ACC112 (cell line): ENCODE measurements around the gene NPIPA2.
"Not testable (repeated sequence)": the region's sequence is repeated elsewhere in the genome, so short reads cannot be mapped to it uniquely, and the experiment has no call there.

Source experiments
- H2AFZ ChIP-seq: fragments of 200-600 bp; sonication (generic); one replicate; pipeline ENCODE4 v1.6.0; 2017; ENCODE audit warnings: antibody characterized with exemption, low read length; ENCODE audit not compliant: unreplicated experiment
- H3K27ac ChIP-seq: fragments of 200-600 bp; sonication (generic); 2 replicates; pipeline ENCODE4 v1.5.1; 2014; ENCODE audit warnings: low read depth, mild to moderate bottlenecking, antibody characterized with exemption, low read length, moderate library complexity
- H3K27me3 ChIP-seq: fragments of 200-600 bp; sonication (generic); 2 replicates; pipeline ENCODE4 v1.6.1; 2014; ENCODE audit warnings: mild to moderate bottlenecking, antibody characterized with exemption, low read length, moderate library complexity, mixed read lengths; ENCODE audit not compliant: insufficient read depth
- H3K36me3 ChIP-seq: fragments of 200-600 bp; sonication (generic); 2 replicates; pipeline ENCODE4 v1.6.1; 2016; ENCODE audit warnings: mild to moderate bottlenecking, antibody characterized with exemption, low read length, moderate library complexity, mixed read lengths; ENCODE audit not compliant: insufficient read depth
- H3K4me1 ChIP-seq: fragments of 200-600 bp; sonication (generic); one replicate; pipeline ENCODE4 v1.6.1; 2016; ENCODE audit warnings: low read length, mixed read lengths; ENCODE audit not compliant: insufficient read depth, unreplicated experiment, control insufficient read depth
- H3K4me3 ChIP-seq: fragments of 200-600 bp; sonication (generic); 2 replicates; pipeline ENCODE4 v1.5.1; 2014; ENCODE audit warnings: mild to moderate bottlenecking, low read depth, low read length
- H3K79me2 ChIP-seq: fragments of 200-600 bp; sonication (generic); one replicate; pipeline ENCODE4 v1.6.0; 2016; ENCODE audit warnings: low read length; ENCODE audit not compliant: control insufficient read depth, unreplicated experiment, insufficient read depth

NPIPA2 gene

DNA sequence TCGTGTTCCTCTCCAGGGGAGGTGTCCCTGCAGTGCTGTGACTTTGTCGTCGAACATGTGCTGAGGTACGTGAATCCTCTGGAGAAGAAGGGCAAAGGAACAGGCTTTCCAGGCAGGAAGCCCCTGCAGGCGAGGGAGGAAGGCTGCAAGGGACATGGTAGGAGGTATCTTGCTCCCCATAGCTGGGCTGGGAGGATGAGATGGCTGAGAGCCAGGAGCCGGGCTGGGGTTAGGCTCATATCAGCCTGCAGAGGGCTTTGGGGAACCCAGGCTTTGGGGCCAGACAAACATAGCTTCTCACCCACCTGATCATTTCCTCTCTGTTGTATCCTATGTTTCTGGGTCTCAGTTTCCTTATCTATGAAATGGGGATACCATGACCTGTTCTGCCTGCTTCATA, 34.4 kb downstream of the NPIPA2 start:
- H3K27ac ChIP-seq, H2AFZ ChIP-seq, H3K27me3 ChIP-seq, H3K4me1 ChIP-seq, H3K79me2 ChIP-seq, H3K4me3 ChIP-seq, H3K36me3 ChIP-seq: not testable (repeated sequence)

DNA sequence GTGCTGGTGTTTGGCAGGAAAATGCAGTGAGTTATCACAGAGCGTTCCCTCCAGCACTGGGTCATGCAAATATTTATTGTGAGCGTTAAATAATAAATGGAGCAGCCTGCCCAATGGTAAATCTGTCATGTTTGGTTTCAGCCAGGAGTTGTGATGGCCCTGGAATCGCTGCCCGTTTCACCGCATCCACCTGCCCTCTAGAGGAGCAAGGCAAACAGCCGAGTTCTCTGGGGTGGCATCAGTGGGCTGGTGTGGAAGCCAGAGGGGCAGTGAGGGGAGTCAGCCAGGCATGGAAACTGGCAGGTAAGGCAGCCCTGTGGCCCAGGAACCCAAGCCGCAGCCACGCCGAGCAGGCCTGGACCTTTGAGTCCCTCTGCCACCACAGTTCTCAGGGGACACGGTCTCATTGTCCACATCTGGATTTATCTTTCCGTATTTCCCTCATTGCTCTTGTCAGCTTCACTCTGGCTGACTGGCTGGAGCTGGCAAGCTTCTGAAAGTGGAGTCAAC, 37.1 kb downstream of the NPIPA2 start:
- H3K79me2 ChIP-seq, H3K27ac ChIP-seq, H3K36me3 ChIP-seq, H3K4me3 ChIP-seq, H3K27me3 ChIP-seq, H2AFZ ChIP-seq, H3K4me1 ChIP-seq: not testable (repeated sequence)

DNA sequence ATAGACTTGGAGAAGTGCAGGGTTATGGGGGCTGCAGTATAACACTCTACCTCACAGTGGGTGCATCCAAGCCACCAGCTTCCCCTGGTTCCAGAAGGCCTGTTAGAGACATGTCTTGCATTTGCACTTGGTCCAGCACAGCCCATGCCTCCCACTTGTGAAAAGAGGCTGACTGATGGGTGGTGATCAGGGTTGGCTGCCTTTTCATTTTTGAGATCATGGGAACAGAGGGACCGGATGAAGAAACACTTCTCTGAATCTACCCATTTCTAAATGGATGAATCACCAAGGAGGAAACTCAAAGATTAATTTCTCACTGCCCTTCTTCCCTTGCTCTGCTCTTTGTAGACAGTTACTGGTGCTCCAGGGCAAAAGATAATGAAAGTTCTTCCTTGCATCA, 43.8 kb downstream of the NPIPA2 start:
- not testable (repeated sequence) for H3K36me3 ChIP-seq, H3K27me3 ChIP-seq, H3K27ac ChIP-seq, H3K79me2 ChIP-seq, H3K4me1 ChIP-seq, H2AFZ ChIP-seq, H3K4me3 ChIP-seq

DNA sequence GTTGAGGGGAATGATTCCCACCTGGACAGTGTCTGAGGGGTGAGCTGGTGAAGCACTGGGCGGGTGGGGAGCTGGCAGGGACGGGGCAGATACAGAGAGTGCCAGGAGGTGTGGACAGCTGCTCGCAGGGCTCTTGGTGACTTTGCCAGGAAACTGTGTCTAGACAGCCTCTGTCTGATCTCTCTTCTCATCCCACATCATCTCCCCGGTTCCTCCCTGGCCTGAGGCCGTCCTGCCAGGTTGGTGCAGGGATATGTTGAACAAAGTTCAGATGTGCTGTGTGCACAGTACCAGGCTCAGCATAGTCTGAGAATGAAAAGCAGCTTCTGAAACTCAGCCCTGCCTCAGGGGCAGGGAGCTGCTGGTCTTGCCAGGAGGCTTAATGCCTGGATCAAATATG, 47.2 kb downstream of the NPIPA2 start:
- not testable (repeated sequence) for H2AFZ ChIP-seq, H3K27ac ChIP-seq, H3K79me2 ChIP-seq

DNA sequence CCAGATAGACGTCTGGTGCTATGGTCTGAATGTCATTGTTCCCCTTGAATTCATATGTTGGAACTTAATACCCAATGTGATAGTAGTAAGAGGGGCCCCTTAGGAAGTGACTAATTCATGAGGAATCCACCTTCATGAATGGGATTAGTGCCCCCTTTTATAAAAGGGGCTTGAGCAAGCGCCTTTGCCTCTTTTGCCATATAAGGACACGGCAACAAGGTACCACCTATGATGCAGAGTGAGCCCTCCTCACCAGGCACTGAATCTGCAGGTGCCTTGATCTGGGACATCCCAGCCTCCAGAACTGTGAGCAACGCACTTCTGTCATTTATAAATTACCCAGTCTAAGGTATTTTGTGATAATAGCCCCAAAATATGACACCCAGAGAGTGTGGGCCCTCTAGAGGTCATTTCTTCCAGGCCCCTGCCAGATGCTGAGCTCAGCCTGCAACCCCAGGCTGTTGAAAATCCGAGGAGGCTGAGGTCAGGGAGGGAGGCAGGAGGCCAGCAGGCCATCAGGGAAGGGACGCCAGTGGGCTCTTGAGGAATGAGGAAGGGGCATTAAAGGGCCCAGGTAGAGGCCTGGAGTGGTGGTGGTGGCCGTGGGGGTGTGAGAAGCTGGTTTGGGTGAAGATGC, 48.1 kb downstream of the NPIPA2 start:
- not testable (repeated sequence) for H3K27me3 ChIP-seq, H3K36me3 ChIP-seq, H3K27ac ChIP-seq, H2AFZ ChIP-seq, H3K4me3 ChIP-seq, H3K79me2 ChIP-seq, H3K4me1 ChIP-seq

More for the DNA sequence above, 47.2 kb downstream of the NPIPA2 start:
- H3K36me3 ChIP-seq, H3K27me3 ChIP-seq, H3K4me1 ChIP-seq, H3K4me3 ChIP-seq: not testable (repeated sequence)

DNA sequence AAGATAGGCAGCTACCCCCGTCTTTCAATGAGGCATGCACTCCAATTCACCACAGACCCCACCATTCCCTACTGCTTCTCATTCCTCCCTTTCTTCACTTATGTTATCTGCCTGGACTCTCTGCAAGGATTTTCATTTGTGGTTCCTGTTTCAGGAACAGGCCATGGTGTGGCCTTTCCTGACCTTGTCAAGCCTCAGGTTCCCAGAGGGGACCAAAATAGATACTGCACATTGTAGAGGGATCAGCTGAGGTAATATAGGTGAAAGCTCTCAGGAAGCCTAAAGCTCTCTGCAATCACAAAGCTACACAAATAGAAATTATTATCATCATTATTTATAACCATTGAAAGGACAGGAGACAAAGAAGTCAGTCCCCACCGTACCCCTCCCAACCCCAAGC, 50.6 kb downstream of the NPIPA2 start:
- H3K27ac ChIP-seq, H2AFZ ChIP-seq, H3K27me3 ChIP-seq, H3K79me2 ChIP-seq, H3K4me1 ChIP-seq, H3K36me3 ChIP-seq, H3K4me3 ChIP-seq: not testable (repeated sequence)

DNA sequence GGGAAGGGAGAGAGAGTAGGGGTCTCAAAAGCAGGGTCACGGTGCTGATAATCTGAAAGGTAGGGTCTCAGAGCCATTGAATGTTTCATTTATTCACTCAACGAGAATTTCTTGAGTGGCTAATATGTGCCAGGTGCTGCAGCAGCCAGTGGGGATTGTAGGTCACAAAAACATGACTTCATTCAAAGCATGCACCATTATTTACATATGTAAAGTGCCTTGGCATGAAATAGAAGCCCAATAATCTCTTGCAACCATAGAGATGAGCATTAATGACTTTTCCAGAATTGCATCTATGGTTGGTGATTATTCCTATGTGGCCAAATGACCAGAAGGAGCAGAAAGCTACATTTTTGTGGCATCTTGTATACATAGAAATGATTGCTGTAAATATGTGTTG, 55.2 kb downstream of the NPIPA2 start:
- not testable (repeated sequence) for H3K4me3 ChIP-seq

DNA sequence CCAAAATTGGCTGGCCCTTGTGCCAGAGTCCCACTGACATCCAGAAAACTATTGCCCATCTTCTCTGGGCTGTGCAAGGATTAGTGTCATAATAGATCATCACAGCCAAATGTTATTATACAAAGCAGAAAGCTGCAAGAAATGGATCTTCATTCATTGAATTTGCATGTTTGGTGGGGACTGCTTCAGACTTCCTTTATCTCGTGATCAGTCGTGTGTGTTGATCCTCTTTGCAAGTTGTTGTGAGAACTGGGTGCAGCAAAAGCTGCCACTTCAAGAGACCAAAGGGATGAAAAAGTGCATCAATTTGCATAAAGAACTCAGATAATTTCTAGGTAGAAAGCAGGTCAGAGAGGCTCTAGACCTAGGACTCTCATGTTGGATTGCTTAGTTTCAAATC, 61.2 kb downstream of the NPIPA2 start:
- not testable (repeated sequence) for H3K4me1 ChIP-seq, H3K36me3 ChIP-seq

More for the DNA sequence above, 55.2 kb downstream of the NPIPA2 start:
- not testable (repeated sequence) for H3K4me1 ChIP-seq, H2AFZ ChIP-seq, H3K36me3 ChIP-seq, H3K27me3 ChIP-seq, H3K27ac ChIP-seq, H3K79me2 ChIP-seq

DNA sequence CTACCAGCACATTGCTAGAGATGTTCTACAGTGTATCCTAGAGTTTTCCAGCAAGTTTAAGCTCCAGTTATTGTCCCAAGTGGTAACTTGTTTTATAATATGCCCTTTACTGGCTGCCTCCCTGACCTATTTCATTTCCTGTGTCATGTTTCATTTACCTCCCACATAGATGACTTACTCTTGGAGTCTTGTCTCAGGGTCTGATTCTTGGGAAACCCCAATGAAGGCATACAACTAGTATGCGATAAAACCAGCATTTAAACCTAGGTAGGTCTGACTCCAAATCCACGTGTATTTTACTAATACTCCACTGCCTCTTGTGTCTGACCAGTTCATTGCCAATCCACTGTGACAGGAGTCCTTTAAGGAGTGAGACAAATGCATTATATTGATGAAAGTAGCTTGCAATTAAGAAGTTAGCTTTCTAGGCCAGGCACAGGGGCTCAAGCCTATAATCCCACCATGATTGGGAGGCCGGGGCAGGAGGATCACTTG, 64.9 kb downstream of the NPIPA2 start:
- not testable (repeated sequence) for H3K4me3 ChIP-seq, H3K27me3 ChIP-seq, H3K4me1 ChIP-seq, H3K79me2 ChIP-seq, H3K36me3 ChIP-seq, H3K27ac ChIP-seq, H2AFZ ChIP-seq

More for the DNA sequence above, 61.2 kb downstream of the NPIPA2 start:
- H3K4me3 ChIP-seq, H3K27me3 ChIP-seq, H2AFZ ChIP-seq, H3K27ac ChIP-seq, H3K79me2 ChIP-seq: not testable (repeated sequence)

DNA sequence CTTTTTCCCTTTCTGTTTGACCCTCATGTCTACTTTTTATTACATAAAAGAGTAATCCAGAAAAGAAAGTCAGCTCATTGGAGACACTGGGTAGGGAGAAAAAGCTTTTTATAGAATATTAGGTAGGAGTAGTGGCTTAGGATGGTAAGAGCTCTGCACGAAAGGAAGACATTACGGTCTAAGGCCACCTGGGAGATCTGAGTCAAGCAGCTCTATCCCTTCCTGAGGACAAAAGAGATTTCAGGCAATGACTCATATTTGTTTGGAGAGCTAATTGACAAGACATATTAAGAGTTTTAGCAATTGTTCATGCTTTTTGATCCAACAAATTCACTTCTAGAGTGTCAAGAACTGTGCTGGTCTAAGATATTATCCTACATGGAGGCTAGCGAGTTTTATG, 71.6 kb downstream of the NPIPA2 start:
- H3K4me3 ChIP-seq = not testable (repeated sequence)

More for the DNA sequence above, 71.6 kb downstream of the NPIPA2 start:
- not testable (repeated sequence) for H3K36me3 ChIP-seq, H3K27ac ChIP-seq, H3K4me1 ChIP-seq, H2AFZ ChIP-seq, H3K79me2 ChIP-seq, H3K27me3 ChIP-seq
